ENCODE results near the gene OR51B2. TPM values are rescaled to one million over a fixed set of nuclear protein-coding genes. Genes with fewer than 3 reads are reported as not detected.

OR51B2 gene
- total and polyA plus RNA-seq, 4 donors = 0.17 to 0.37 TPM; not detected in 2

DNA sequence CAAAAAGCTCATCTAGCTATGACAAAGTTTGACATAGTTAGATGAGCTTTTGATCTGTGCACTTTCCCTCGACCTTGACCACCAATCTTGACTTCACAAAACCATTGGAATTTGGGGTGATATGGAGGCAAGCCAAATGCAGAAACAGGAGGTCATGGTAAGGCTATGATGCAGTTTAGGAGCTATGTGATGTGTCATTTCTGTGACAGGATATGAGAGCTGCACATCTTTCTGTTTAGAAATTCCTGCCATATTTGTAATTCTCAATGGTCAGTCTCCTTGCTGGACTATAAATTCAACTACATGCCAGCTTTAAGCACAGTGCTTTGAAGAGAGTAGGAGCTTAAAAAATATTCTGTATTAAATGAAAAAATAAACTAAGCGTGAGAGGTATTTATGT, 40.1 kb upstream of the OR51B2 start:
- Histone ChIP-seq H3K27me3 (ENCODE audit: control insufficient read depth in 4 of 4, insufficient read depth in 4 of 4, low read length in 3 of 4) (no peaks in the 10 kb centered on the region), H3K4me3 (ENCODE audit: low read depth in 1 of 3, low read length in 3 of 3) (no peak overlapping the region), H3K27ac (ENCODE audit: low read depth in 1 of 2, low read length in 2 of 2) (no peak overlapping the region), H3K36me3 (ENCODE audit: control insufficient read depth in 4 of 4, insufficient read depth in 3 of 4, low read depth in 1 of 4, low read length in 3 of 4) (no peaks in the 10 kb centered on the region), H3K9me3 (ENCODE audit: control insufficient read depth in 4 of 4, low read length in 3 of 4) (no peaks in the 10 kb centered on the region), H3K4me1 (ENCODE audit: control insufficient read depth in 4 of 4, insufficient read depth in 4 of 4, low read length in 3 of 4) (no peaks in the 10 kb centered on the region), H3K9ac (ENCODE audit: low read depth in 1 of 2, low read length in 2 of 2) (no peak overlapping the region)
- no peak for DNase-seq (ENCODE audit: low spot score)
- TF ChIP-seq EGR1 (IDR thresholded peaks at IDR 0.05; ENCODE audit: low read depth in 2 of 2) = no peak
- no peak for TF ChIP-seq TAF1 (conservative IDR thresholded peaks at IDR 0.05)
- TF ChIP-seq JUND (IDR thresholded peaks at IDR 0.05) = no peak
- TF ChIP-seq HNF4A (conservative IDR thresholded peaks at IDR 0.05) = no peak
- TF ChIP-seq NR2F2 (IDR thresholded peaks at IDR 0.05) = no peak
- TF ChIP-seq YY1 (IDR thresholded peaks at IDR 0.05) = no peak
- no peak for TF ChIP-seq GABPA (IDR thresholded peaks at IDR 0.05 in 1 of 2, conservative IDR thresholded peaks at IDR 0.05 in 1 of 2)
- TF ChIP-seq SP1 (IDR thresholded peaks at IDR 0.05) = no peak
- TF ChIP-seq FOXA2 (IDR thresholded peaks at IDR 0.05) = no peak
- TF ChIP-seq, protein P1, sequence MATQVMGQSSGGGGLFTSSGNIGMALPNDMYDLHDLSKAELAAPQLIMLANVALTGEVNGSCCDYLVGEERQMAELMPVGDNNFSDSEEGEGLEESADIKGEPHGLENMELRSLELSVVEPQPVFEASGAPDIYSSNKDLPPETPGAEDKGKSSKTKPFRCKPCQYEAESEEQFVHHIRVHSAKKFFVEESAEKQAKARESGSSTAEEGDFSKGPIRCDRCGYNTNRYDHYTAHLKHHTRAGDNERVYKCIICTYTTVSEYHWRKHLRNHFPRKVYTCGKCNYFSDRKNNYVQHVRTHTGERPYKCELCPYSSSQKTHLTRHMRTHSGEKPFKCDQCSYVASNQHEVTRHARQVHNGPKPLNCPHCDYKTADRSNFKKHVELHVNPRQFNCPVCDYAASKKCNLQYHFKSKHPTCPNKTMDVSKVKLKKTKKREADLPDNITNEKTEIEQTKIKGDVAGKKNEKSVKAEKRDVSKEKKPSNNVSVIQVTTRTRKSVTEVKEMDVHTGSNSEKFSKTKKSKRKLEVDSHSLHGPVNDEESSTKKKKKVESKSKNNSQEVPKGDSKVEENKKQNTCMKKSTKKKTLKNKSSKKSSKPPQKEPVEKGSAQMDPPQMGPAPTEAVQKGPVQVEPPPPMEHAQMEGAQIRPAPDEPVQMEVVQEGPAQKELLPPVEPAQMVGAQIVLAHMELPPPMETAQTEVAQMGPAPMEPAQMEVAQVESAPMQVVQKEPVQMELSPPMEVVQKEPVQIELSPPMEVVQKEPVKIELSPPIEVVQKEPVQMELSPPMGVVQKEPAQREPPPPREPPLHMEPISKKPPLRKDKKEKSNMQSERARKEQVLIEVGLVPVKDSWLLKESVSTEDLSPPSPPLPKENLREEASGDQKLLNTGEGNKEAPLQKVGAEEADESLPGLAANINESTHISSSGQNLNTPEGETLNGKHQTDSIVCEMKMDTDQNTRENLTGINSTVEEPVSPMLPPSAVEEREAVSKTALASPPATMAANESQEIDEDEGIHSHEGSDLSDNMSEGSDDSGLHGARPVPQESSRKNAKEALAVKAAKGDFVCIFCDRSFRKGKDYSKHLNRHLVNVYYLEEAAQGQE (IDR thresholded peaks at IDR 0.05) = no peak
- no peak for TF ChIP-seq HNF4G (IDR thresholded peaks at IDR 0.05)
- no peak for TF ChIP-seq RXRA (IDR thresholded peaks at IDR 0.05)
- TF ChIP-seq, protein P2, sequence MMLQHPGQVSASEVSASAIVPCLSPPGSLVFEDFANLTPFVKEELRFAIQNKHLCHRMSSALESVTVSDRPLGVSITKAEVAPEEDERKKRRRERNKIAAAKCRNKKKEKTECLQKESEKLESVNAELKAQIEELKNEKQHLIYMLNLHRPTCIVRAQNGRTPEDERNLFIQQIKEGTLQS (IDR thresholded peaks at IDR 0.05) = no peak
- TF ChIP-seq, protein P3, sequence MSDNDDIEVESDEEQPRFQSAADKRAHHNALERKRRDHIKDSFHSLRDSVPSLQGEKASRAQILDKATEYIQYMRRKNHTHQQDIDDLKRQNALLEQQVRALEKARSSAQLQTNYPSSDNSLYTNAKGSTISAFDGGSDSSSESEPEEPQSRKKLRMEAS (IDR thresholded peaks at IDR 0.05) = no peak
- TF ChIP-seq, protein P4, sequence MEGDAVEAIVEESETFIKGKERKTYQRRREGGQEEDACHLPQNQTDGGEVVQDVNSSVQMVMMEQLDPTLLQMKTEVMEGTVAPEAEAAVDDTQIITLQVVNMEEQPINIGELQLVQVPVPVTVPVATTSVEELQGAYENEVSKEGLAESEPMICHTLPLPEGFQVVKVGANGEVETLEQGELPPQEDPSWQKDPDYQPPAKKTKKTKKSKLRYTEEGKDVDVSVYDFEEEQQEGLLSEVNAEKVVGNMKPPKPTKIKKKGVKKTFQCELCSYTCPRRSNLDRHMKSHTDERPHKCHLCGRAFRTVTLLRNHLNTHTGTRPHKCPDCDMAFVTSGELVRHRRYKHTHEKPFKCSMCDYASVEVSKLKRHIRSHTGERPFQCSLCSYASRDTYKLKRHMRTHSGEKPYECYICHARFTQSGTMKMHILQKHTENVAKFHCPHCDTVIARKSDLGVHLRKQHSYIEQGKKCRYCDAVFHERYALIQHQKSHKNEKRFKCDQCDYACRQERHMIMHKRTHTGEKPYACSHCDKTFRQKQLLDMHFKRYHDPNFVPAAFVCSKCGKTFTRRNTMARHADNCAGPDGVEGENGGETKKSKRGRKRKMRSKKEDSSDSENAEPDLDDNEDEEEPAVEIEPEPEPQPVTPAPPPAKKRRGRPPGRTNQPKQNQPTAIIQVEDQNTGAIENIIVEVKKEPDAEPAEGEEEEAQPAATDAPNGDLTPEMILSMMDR (IDR thresholded peaks at IDR 0.05; ENCODE audit: low read depth, low read length, missing input control) = no peak
- no peak for TF ChIP-seq FOXA1 (IDR thresholded peaks at IDR 0.05)
- no peak for TF ChIP-seq RAD21 (IDR thresholded peaks at IDR 0.05)
- TF ChIP-seq, protein P5, sequence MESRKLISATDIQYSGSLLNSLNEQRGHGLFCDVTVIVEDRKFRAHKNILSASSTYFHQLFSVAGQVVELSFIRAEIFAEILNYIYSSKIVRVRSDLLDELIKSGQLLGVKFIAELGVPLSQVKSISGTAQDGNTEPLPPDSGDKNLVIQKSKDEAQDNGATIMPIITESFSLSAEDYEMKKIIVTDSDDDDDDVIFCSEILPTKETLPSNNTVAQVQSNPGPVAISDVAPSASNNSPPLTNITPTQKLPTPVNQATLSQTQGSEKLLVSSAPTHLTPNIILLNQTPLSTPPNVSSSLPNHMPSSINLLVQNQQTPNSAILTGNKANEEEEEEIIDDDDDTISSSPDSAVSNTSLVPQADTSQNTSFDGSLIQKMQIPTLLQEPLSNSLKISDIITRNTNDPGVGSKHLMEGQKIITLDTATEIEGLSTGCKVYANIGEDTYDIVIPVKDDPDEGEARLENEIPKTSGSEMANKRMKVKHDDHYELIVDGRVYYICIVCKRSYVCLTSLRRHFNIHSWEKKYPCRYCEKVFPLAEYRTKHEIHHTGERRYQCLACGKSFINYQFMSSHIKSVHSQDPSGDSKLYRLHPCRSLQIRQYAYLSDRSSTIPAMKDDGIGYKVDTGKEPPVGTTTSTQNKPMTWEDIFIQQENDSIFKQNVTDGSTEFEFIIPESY (IDR thresholded peaks at IDR 0.05) = no peak
- WGBS = 59% methylated on average over 2 of the region's 2 CpGs
